CD4-positive, alpha-beta T cell treated with Interleukin-6 for 4 hours (primary cell): ENCODE measurements around the gene RNASE9.
"Not testable (repeated sequence)": the region's sequence is repeated elsewhere in the genome, so short reads cannot be mapped to it uniquely, and the experiment has no call there.

Source experiments
- DNase-seq: peaks from one replicate; pipeline ENCODE4 v3.0.0-alpha.2; 2020; ENCODE audit warnings: mixed read lengths

The RNASE9 gene

DNA sequence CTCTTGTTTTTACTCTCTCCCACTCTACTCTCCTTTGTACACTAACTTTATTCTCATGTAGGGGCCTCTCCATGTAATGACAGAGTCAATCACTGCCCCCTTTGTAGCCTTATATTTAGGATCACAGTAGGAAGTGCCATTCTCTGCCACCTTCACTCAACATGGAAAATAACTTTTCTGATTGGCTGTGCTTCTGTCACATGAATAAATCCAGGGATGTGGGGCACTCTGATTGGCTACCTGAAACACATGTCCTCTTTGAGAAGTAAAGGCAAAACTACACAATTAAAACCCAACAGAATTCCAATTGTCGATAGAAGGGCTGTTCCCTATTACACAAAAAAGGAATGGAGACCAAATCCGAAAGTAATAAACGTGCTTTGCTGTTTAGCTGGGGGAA is at the start of gene RNASE9:
RNASE9 (minus strand) TSS at position 87 of the 400 bp plus-strand sequence.
- no peak for DNase-seq

DNA sequence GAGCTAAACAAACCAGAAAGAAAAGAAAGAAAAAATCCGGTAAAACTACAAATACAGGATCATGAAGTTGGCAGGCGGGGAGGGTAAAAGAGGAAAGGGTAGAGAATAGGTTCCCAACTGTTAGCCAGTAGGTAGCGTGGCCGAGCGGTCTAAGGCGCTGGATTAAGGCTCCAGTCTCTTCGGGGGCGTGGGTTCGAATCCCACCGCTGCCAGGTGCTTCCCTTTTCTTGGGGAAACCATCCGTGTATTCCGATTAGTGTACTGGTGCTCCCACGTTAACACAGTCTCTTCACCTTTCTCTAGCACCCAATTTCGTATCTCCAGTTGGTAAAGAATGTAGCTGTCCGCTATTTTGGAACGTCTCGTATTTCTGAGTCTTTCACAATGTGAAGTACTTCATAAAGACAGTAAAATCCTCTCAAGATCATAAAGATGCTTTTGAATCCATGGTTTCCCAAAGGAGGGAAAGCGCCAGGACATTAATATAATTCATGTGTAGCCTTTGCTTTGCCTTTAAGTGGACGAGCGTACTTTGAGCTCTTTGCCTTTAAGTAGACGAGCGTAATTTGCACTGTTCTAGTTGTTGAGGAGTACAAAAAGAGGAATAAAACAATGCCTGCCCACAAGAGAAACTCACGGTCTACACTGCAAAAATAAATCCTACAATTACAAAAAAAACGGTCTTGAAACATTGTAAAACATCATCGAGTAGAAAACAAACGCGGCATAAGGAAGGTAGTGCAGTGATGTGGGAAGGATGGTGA is 49.3 kb upstream of the RNASE9 start:
- DNase-seq: peak; percentile 68

DNA sequence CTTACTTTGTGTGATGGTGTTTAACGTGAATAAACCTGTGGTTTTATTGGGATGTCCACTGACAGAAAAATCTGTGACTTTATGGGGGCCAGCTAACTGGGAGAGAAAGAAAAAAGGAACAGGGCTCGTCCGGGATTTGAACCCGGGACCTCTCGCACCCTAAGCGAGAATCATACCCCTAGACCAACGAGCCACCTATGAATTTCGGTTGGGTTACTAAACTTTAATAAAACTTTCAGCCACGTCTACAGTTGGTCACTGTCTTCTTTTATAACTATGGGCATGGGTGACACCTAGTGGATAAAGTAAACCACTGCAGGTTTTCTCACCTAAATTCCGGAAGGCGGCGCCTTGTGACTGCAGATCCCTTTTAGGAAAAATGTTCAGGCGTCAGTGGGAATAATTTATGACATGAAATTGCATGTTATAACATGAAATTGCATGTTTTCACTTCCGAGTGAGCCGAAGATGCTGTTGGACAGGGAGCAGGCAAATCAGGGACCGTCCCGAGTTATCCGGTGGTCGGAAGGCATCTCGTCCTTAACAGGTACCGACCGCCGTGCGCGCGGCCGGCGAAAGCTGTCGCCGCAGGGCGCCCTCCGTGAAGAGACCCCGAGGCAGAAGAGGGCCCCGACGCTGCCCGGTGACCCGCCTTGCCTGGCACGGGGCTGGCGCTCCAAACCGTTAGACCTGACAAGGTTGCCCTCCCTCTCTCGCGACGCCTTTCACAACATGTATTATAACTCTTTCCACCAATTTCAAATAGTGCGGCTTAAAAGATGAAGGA is 48.6 kb upstream of the RNASE9 start:
- peak; percentile 62 for DNase-seq

DNA sequence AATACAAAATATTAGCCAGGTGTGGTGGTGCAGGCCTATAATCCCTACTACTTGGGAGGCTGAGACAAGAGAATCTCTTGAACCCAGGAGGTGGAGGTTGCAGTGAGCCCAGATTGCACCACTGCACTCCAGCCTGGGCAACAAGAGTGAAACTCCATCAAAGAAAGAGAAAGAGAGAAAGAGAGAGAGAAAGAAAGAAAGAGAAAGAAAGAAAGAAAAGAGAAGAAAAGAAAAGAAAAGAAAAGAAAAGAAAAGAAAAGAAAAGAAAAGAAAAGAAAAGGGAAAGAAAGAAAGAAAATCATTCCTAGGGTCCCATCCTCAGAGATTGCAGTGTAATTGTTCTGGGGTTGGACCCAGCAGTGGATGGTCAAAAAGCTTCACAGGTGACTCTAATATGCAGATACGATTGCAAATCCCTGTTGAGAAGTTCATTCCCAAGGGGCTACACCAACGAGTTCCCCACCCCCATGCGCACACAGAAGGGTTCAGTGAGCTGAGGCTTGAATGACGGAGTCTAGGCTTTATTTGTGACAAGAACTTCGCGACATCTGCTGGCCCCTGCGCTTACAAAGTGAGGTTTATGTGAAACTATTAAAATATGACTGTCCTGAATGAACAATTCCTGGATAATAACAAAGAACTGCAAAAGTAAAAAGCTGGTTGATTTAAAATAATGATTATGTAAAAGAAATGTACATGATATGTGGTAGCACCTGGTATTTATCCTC is 47.7 kb upstream of the RNASE9 start:
- DNase-seq: no peak

DNA sequence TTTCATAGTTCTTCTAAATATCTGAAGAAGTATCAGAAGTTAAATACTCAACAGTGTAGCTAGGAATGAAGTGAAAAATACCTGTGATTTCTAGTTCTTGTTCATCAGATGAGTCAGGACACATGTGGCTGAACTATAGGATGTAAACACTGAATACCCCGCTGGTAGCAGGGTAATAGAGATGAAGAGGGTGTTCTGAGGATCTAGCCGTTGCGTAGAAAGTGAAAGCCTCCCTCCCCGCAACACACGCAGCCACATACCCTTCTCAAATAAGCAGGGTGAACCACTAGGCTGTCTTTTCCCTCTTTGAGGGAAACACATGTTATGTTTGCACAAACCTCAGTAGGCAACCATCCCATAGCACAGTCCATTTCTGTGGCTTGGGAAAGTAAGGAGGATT is 46.8 kb upstream of the RNASE9 start:
- no peak for DNase-seq

DNA sequence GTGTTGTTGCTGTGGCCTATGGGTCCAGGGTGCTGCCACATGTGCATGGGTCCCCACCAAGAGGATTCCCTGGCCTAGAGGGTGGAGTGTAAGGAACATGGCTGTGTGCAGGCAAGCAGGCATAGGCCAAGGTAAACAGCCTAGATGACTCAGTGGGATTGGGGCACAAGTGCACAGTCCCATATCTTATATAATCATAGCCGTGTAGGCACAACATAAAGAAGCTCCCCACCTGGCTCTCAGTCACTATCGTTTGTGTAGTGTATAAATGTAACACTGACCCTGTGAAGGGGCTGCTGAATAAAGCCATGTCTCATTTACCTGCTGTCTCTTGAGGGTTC is 46.0 kb upstream of the RNASE9 start:
- no peak for DNase-seq

GRCh38 chr14:20606190-20606901 is 45.5 kb upstream of the RNASE9 start:
- no peak for DNase-seq

GRCh38 chr14:20603813-20604690 is 43.2 kb upstream of the RNASE9 start:
- no peak for DNase-seq

DNA sequence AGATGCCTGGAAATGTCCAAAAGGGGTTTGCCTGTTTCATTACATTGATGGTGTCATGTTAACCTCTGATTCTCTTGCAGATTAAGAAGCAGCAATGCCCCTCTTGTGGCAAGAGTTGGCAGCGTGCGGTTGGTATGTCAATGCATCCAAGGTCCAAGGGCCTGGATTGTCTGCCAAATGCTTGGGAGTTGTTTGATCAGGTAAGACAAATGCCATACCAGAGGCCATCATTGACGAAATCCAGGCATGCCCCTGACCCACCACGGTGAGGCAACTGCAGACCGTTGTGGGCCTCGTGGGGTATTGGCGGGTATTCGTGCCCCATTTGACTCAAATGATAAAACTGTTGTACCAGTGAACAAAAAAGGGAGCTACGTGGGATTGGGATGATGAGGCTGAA is 41.7 kb upstream of the RNASE9 start:
- no peak for DNase-seq

DNA sequence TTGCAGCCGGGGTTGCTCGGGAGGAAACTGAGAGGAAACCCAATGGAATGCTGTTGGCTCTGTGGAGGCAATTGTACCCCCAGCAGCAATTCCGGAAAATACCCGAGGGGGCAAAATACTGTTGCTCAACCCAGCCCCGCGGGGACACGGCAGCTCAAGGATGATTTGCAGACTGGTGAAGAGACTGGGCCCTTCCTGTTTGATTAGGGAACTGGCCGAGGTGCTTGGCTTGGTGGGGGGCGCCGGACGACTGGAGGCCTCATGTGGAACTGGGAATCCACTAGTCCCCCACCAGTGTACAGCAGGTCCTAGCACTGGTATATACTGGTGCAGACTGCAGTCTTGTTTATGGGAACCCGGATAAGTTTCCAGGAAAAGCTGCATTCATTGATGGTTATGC is 40.7 kb upstream of the RNASE9 start:
- no peak for DNase-seq

DNA sequence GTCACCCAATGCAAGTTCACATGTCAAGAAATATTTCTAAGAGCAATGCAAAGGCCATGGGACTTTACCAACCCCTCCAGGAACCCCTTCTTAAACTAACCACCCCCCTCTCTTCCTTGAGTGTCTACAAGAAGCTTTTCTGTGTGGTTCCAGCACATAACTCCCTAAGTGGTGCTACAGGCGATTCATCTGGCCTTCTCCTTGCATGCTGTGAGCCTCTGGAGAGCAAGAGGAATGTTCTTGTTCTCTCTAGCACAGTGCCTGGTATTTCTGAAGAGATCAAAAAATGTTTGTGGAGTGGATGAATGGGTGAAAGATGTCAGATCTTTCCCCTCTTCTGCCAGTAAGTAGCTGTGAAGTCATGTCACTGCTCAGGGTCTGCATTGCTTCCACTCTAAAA is 36.3 kb upstream of the RNASE9 start:
- no peak for DNase-seq

DNA sequence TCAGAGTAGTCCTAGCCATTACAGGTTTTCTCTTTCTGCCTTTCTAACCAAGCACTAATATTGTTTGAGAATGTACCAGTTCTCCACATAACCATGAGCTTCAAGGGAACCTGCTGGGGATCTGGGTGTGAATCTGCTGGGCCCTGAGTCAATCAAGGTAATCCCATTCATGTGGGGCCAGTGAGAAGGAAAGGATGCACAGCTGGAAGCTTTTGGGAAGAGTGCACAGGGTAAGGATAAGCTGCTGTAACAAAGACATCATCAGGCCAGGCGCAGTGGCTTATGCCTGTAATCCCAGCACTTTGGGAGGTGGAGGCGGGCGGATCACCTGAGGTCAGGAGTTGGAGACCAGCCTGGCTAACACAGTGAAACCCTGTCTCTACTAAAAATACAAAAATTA is 34.9 kb upstream of the RNASE9 start:
- not testable (repeated sequence) for DNase-seq

GRCh38 chr14:20592574-20592973 is 31.7 kb upstream of the RNASE9 start:
- no peak for DNase-seq

GRCh38 chr14:20591235-20591634 is 30.4 kb upstream of the RNASE9 start, which contains the start of gene RNASE12:
Gene RNASE12, minus strand, starts transcription at chr14:20591376. Its CDS starts 653 bp downstream, at chr14:20590723.
- DNase-seq: no peak

DNA sequence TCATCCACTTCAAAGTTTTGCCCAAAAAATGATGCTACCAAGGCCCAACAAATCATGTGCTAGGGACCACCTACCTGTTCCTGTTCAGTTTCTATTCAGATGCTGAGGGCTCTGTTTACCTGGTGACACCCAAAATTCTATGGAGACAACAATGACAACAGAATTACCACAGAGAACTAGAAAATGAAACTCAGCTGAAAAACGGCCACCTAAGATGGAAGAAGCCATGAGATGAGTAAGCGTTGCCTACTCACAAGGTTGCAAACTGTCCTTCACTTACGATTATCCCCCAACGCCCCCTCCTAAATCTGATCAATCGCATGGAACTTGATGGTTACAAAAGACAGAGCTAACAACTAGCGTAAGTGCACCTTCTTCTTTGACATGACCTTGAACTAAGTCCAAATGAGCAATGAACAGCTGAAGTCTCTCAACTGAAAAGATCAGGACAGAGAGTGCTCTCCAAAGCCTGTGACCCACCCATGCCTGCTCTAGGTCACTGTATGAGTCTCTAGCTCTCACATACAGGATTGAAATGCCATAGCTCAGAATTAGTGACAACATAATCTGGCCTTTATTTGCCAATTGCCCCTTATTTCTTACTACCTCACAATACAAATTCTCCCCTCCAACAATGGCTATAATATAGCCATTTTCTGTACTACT is 26.8 kb upstream of the RNASE9 start, which contains the start of gene RNASE11:
RNASE11 (minus strand) TSS at position 513 of the 666 bp plus-strand sequence.
- DNase-seq: no peak

- no peak for DNase-seq
Observed at GRCh38 chr14:20583908-20584307, 23.1 kb upstream of the RNASE9 start.

DNA sequence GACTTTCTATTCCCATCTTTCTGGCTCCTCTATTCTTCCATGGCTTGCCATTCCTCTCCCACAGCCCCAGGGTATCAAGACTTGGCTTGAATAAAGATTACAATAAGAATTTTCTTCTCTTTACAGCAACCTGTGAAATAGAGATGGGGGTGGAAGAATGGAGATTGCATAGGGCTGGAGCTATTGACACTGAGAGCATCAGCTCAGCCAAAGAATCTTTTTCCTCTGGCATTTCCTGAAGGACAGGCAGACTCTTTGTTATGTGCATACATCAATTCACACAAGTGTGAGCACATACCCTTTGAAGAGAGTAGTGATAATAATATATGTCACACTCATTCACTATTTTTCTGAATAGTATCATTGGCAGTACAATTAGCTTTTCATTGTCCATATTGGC is 22.3 kb upstream of the RNASE9 start:
- DNase-seq: no peak

DNA sequence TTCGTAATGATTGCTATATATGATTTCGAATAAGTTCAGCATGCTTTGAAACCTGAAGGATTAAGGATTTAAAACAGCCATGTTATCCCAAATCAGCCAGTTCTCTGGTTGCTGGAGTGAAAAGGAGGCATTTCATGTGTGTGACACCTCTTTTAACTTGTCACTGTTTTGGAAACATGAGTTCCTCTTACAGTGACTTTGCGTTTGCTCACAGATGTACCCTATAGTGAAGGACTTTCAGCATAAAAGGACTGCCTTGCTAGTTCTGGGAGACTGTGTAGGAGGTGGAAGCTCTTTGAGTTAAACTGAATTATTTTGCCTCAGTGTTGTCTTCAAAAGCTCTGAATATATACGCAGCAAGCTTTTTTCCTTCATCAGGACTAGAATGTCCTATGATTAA is 19.4 kb upstream of the RNASE9 start:
- DNase-seq: no peak

GRCh38 chr14:20578784-20579502 is 18.1 kb upstream of the RNASE9 start:
- DNase-seq: no peak

DNA sequence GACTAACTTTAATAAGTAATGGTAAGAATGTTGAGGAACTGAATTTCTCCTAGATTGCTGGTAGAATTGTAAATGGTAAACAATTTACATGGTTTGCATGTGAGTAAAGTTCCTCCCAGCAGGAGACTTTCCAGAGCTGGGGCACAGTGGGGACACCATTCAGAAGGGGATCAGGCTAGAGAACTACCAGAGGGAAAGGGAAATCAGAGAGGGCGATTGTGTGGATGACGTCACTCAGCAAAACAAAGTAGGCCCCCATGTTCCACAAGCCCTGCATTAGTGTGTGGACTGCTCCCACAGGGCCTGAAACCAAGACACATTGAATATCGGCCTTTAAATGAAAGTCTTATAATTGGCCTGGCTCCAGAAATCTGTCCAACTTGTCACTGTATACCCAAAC is 17.5 kb upstream of the RNASE9 start:
- no peak for DNase-seq
